ENCODE data around the gene MACIR. TPM values are rescaled to one million over a fixed set of nuclear protein-coding genes. Genes with fewer than 3 reads are reported as not detected.

MACIR gene
- 1 to 10 TPM; 1.0 to 4.6 (median 3.7) TPM for total RNA-seq
- total RNA-seq (2013) = 3.7 TPM
- total RNA-seq = 1.8 to 23.3 (median 5.5) reads per million in 29 experiments

GRCh38 chr5:103258368-103258956 is at the start of gene MACIR:
MACIR (plus strand) TSS chr5:103258763; CDS start chr5:103275920, 17,157 bp downstream.
- Mint-ChIP-seq H3K27me3 (peaks cover 8% of the 10 kb centered on the region in 2 donors), H3K4me3 (peak within 1 kb of the TSS; percentile 82 to 86 (median 83)), H3K27ac (peak within 1 kb of the TSS; percentile 77 to 92), H3K36me3 (no peaks in the 10 kb centered on the region), H3K9me3 (no peaks in the 10 kb centered on the region), H3K4me1 (peaks cover 11 to 22% (median 18%) of the 10 kb centered on the region in 3 donors)
- Histone ChIP-seq H3K27me3 (replicated peaks in 1 of 2; ENCODE audit: control insufficient read depth in 2 of 2, extremely low read depth in 1 of 2, insufficient read depth in 2 of 2, low read length in 1 of 2) (peaks cover 0 to 7% of the 10 kb centered on the region in 2 experiments), H3K36me3 (ENCODE audit: control insufficient read depth in 2 of 2, extremely low read depth in 1 of 2, insufficient read depth in 1 of 2, low read length in 1 of 2) (no peaks in the 10 kb centered on the region), H3K4me3 (ENCODE audit: control insufficient read depth in 1 of 2, extremely low read depth in 1 of 2, low read length in 1 of 2) (peak within 1 kb of the TSS; percentile 65 to 72), H3K27ac (ENCODE audit: low read length) (peak within 1 kb of the TSS; percentile 48), H3K9me3 (no peaks in the 10 kb centered on the region), H3K4me1 (ENCODE audit: control insufficient read depth in 1 of 2, extremely low read depth in 1 of 2, insufficient read depth in 2 of 2, low read length in 2 of 2) (peaks cover 2 to 6% of the 10 kb centered on the region in 2 experiments)
- peak; percentile 91 to 94 (median 92) for ATAC-seq (replicated peaks in 1 of 4)
- peak; percentile 82 to 96 (median 90) for DNase-seq
- WGBS (ENCODE audit: insufficient coverage) = 0% methylated on average over 31 of the region's 45 CpGs
- POLR2A ChIA-PET = interaction anchor here in 1 of 2 donors (0.6 kb wide), 2 partner anchors 501 to 1776 kb away, joined by 3 read pairs; no protein-coding TSS in a partner anchor
- CTCF ChIA-PET = interaction anchor here (0.7 to 1.8 kb wide), 6 partner anchors 14 to 224 kb away, joined by 3 to 5 read pairs (median 4); partner anchors contain the start of genes GIN1 (in 1 of the 2) and PPIP5K2 (in 1 of the 2)

GRCh38 chr5:103209065-103209464 is 49.5 kb upstream of the MACIR start:
- Histone ChIP-seq H3K9me3 (no peaks in the 10 kb centered on the region), H3K27me3 (replicated peaks in 1 of 2; ENCODE audit: control insufficient read depth in 2 of 2, extremely low read depth in 1 of 2, insufficient read depth in 2 of 2, low read length in 1 of 2) (no peaks in the 10 kb centered on the region), H3K27ac (ENCODE audit: low read length) (no peak overlapping the region), H3K4me3 (ENCODE audit: control insufficient read depth in 1 of 2, extremely low read depth in 1 of 2, low read length in 1 of 2) (no peak overlapping the region), H3K36me3 (ENCODE audit: control insufficient read depth in 2 of 2, extremely low read depth in 1 of 2, insufficient read depth in 1 of 2, low read length in 1 of 2) (no peaks in the 10 kb centered on the region), H3K4me1 (ENCODE audit: control insufficient read depth in 1 of 2, extremely low read depth in 1 of 2, insufficient read depth in 2 of 2, low read length in 2 of 2) (peaks cover 0 to 2% of the 10 kb centered on the region in 2 experiments)
- Mint-ChIP-seq H3K27me3 (no peaks in the 10 kb centered on the region), H3K4me3 (no peak overlapping the region), H3K9me3 (peaks cover 0 to 4% (median 4%) of the 10 kb centered on the region in 3 donors), H3K36me3 (peaks cover 45% of the 10 kb centered on the region), H3K4me1 (peaks cover 22 to 29% (median 26%) of the 10 kb centered on the region in 3 donors), H3K27ac (no peak overlapping the region)
- no peak for DNase-seq
- CTCF ChIA-PET = interaction anchor here in 1 of 2 donors (0.7 kb wide), 1 partner anchor 601 kb away, joined by 3 read pairs; no protein-coding TSS in a partner anchor
- POLR2A ChIA-PET = interaction anchor here in 1 of 2 donors (0.6 kb wide), 1 partner anchor 46 kb away, joined by 7 read pairs; no protein-coding TSS in a partner anchor
- ATAC-seq (replicated peaks in 1 of 4) = no peak

- ChIA-PET POLR2A (interaction anchor here in 1 of 2 donors (0.6 kb wide), 1 partner anchor 9 kb away, joined by 3 read pairs; no protein-coding TSS in a partner anchor), CTCF (interaction anchor here in 1 of 2 donors (0.5 to 1.2 kb wide), 2 partner anchors 71 to 362 kb away, joined by 5 read pairs; no protein-coding TSS in a partner anchor)
- Mint-ChIP-seq H3K36me3 (peaks cover 27% of the 10 kb centered on the region), H3K4me3 (no peak overlapping the region), H3K4me1 (peaks cover 22 to 29% (median 26%) of the 10 kb centered on the region in 3 donors), H3K27me3 (no peaks in the 10 kb centered on the region), H3K9me3 (no peaks in the 10 kb centered on the region), H3K27ac (no peak overlapping the region)
- DNase-seq = no peak
- ATAC-seq (replicated peaks in 1 of 4) = no peak
- no peak overlapping the region for H3K27ac ChIP-seq (ENCODE audit: low read length)
- H3K27me3 ChIP-seq (replicated peaks in 1 of 2; ENCODE audit: control insufficient read depth in 2 of 2, extremely low read depth in 1 of 2, insufficient read depth in 2 of 2, low read length in 1 of 2) = no peaks in the 10 kb centered on the region
- no peak overlapping the region for H3K4me3 ChIP-seq (ENCODE audit: control insufficient read depth in 1 of 2, extremely low read depth in 1 of 2, low read length in 1 of 2)
- peaks cover 0 to 2% of the 10 kb centered on the region in 2 experiments for H3K4me1 ChIP-seq (ENCODE audit: control insufficient read depth in 1 of 2, extremely low read depth in 1 of 2, insufficient read depth in 2 of 2, low read length in 2 of 2)
- H3K36me3 ChIP-seq (ENCODE audit: control insufficient read depth in 2 of 2, extremely low read depth in 1 of 2, insufficient read depth in 1 of 2, low read length in 1 of 2) = no peaks in the 10 kb centered on the region
- WGBS (ENCODE audit: insufficient coverage) = no CpG with 5 or more reads among the region's 2 CpGs
- no peaks in the 10 kb centered on the region for H3K9me3 ChIP-seq
These were observed 47.6 kb upstream of the MACIR start for GRCh38 chr5:103210952-103211351.

GRCh38 chr5:103211576-103212561 is 46.7 kb upstream of the MACIR start:
- H3K4me1 Mint-ChIP-seq = peaks cover 22 to 30% (median 26%) of the 10 kb centered on the region in 3 donors
- H3K4me3 Mint-ChIP-seq = peak overlapping the region in 2 of 3 donors; percentile 10 to 16
- no peak overlapping the region for H3K27ac ChIP-seq (ENCODE audit: low read length)
- DNase-seq = peak in 1 of 35 experiments; percentile 28
- ChIA-PET POLR2A (interaction anchor here in 1 of 2 donors (0.6 kb wide), 1 partner anchor 10 kb away, joined by 3 read pairs; no protein-coding TSS in a partner anchor), CTCF (interaction anchor here in 1 of 2 donors (0.5 to 1.2 kb wide), 3 partner anchors 13 to 363 kb away, joined by 4 to 5 read pairs (median 5); no protein-coding TSS in a partner anchor)
- H3K9me3 Mint-ChIP-seq = no peaks in the 10 kb centered on the region
- no peaks in the 10 kb centered on the region for H3K27me3 Mint-ChIP-seq
- H3K27ac Mint-ChIP-seq = peak overlapping the region; percentile 51 to 68
- ATAC-seq (replicated peaks in 1 of 4) = peak in 1 of 4 experiments; percentile 45
- 13% methylated on average over 1 of the region's 2 CpGs for WGBS (ENCODE audit: insufficient coverage)
- H3K27me3 ChIP-seq (replicated peaks in 1 of 2; ENCODE audit: control insufficient read depth in 2 of 2, extremely low read depth in 1 of 2, insufficient read depth in 2 of 2, low read length in 1 of 2) = no peaks in the 10 kb centered on the region
- no peaks in the 10 kb centered on the region for H3K36me3 ChIP-seq (ENCODE audit: control insufficient read depth in 2 of 2, extremely low read depth in 1 of 2, insufficient read depth in 1 of 2, low read length in 1 of 2)
- no peak overlapping the region for H3K4me3 ChIP-seq (ENCODE audit: control insufficient read depth in 1 of 2, extremely low read depth in 1 of 2, low read length in 1 of 2)
- H3K36me3 Mint-ChIP-seq = peaks cover 20% of the 10 kb centered on the region
- H3K9me3 ChIP-seq = no peaks in the 10 kb centered on the region
- peaks cover 0 to 6% of the 10 kb centered on the region in 2 experiments for H3K4me1 ChIP-seq (ENCODE audit: control insufficient read depth in 1 of 2, extremely low read depth in 1 of 2, insufficient read depth in 2 of 2, low read length in 2 of 2)

GRCh38 chr5:103216137-103216536 is 42.4 kb upstream of the MACIR start:
- no peaks in the 10 kb centered on the region for H3K9me3 ChIP-seq
- Mint-ChIP-seq H3K27ac (no peak overlapping the region), H3K4me1 (peaks cover 11 to 15% (median 12%) of the 10 kb centered on the region in 3 donors), H3K4me3 (no peak overlapping the region), H3K9me3 (no peaks in the 10 kb centered on the region), H3K36me3 (peaks cover 7% of the 10 kb centered on the region), H3K27me3 (no peaks in the 10 kb centered on the region)
- no peak overlapping the region for H3K27ac ChIP-seq (ENCODE audit: low read length)
- no peak overlapping the region for H3K4me3 ChIP-seq (ENCODE audit: control insufficient read depth in 1 of 2, extremely low read depth in 1 of 2, low read length in 1 of 2)
- 21% methylated on average over 2 of the region's 2 CpGs for WGBS (ENCODE audit: insufficient coverage)
- no peaks in the 10 kb centered on the region for H3K27me3 ChIP-seq (replicated peaks in 1 of 2; ENCODE audit: control insufficient read depth in 2 of 2, extremely low read depth in 1 of 2, insufficient read depth in 2 of 2, low read length in 1 of 2)
- DNase-seq (no peak), ATAC-seq (replicated peaks in 1 of 4) (no peak)
- CTCF ChIA-PET = interaction anchor here (0.7 to 2.3 kb wide), 4 partner anchors 8 to 138 kb away, joined by 3 to 9 read pairs (median 3); no protein-coding TSS in a partner anchor
- POLR2A ChIA-PET = no interaction called here
- H3K4me1 ChIP-seq (ENCODE audit: control insufficient read depth in 1 of 2, extremely low read depth in 1 of 2, insufficient read depth in 2 of 2, low read length in 2 of 2) = peaks cover 0 to 4% of the 10 kb centered on the region in 2 experiments
- no peaks in the 10 kb centered on the region for H3K36me3 ChIP-seq (ENCODE audit: control insufficient read depth in 2 of 2, extremely low read depth in 1 of 2, insufficient read depth in 1 of 2, low read length in 1 of 2)
